Osteocyte (in vitro differentiated cells): ENCODE measurements around the gene BLZF1. TPM values are rescaled to one million over a fixed set of nuclear protein-coding genes. Genes with fewer than 3 reads are reported as not detected.

Source experiments
- DNase-seq: peaks from one replicate; pipeline ENCODE4 v3.0.0; 2021; ENCODE audit warnings: mixed read lengths; ENCODE audit not compliant: unreplicated experiment; ENCODE audit errors: extremely low spot score
- H3K27ac Mint-ChIP-seq: one replicate; pipeline ENCODE4 v1.8.0; 2021; ENCODE audit warnings: mild to moderate bottlenecking, mixed read lengths; ENCODE audit not compliant: unreplicated experiment
- H3K27me3 Mint-ChIP-seq: one replicate; pipeline ENCODE4 v1.8.0; 2021; ENCODE audit warnings: mixed read lengths; ENCODE audit not compliant: unreplicated experiment
- H3K36me3 Mint-ChIP-seq: one replicate; pipeline ENCODE4 v1.8.0; 2021; ENCODE audit warnings: mixed read lengths; ENCODE audit not compliant: unreplicated experiment
- H3K4me1 Mint-ChIP-seq: one replicate; pipeline ENCODE4 v1.8.0; 2021; ENCODE audit warnings: mixed read lengths; ENCODE audit not compliant: unreplicated experiment
- H3K4me3 Mint-ChIP-seq: one replicate; pipeline ENCODE4 v1.8.0; 2021; ENCODE audit warnings: mild to moderate bottlenecking, moderate library complexity, mixed read lengths; ENCODE audit not compliant: unreplicated experiment
- H3K9me3 Mint-ChIP-seq: one replicate; pipeline ENCODE4 v1.8.0; 2021; ENCODE audit warnings: mixed read lengths; ENCODE audit not compliant: unreplicated experiment
- total RNA-seq: library from RNA; stranded (reverse); gene quantifications from 2 replicates; pipeline ENCODE4 v1.2.1, GENCODE V29; 2021
- TF ChIP-seq, protein P1 (sequence below): fragments of 200-600 bp; sonication (generic); IDR thresholded peaks from 2 replicates; pipeline ENCODE4 v1.5.0; 2021; ENCODE audit warnings: antibody characterized with exemption, mild to moderate bottlenecking, moderate library complexity

BLZF1 gene
- total RNA-seq, 1 donor from 2014 or later: 22.4 TPM

DNA sequence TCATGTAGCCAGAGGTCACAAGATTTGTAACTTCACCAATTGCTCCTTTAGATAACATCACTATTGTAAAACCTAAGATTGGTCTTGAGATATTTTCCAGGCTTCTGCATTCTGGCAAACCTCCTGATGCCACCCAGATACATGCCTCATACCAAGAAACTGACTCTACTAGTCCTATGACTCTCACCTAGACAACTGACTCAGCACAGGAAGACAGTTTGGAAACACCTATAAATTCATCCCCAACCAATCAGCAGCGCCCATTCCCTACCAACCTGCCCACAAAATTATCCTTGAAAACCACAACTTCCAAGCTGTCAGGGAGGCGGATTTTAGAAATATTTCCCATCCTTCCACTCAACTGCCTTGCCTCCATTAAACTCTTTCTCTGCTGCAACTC, 3.0 kb upstream of the BLZF1 start:
- TF ChIP-seq, protein P1, sequence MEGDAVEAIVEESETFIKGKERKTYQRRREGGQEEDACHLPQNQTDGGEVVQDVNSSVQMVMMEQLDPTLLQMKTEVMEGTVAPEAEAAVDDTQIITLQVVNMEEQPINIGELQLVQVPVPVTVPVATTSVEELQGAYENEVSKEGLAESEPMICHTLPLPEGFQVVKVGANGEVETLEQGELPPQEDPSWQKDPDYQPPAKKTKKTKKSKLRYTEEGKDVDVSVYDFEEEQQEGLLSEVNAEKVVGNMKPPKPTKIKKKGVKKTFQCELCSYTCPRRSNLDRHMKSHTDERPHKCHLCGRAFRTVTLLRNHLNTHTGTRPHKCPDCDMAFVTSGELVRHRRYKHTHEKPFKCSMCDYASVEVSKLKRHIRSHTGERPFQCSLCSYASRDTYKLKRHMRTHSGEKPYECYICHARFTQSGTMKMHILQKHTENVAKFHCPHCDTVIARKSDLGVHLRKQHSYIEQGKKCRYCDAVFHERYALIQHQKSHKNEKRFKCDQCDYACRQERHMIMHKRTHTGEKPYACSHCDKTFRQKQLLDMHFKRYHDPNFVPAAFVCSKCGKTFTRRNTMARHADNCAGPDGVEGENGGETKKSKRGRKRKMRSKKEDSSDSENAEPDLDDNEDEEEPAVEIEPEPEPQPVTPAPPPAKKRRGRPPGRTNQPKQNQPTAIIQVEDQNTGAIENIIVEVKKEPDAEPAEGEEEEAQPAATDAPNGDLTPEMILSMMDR: no peak
- Mint-ChIP-seq H3K9me3 (no peaks in the 10 kb centered on the region), H3K27ac (no peak overlapping the region), H3K4me3 (no peak overlapping the region), H3K36me3 (peaks cover 4% of the 10 kb centered on the region), H3K27me3 (no peaks in the 10 kb centered on the region), H3K4me1 (peaks cover 28% of the 10 kb centered on the region)
- no peak for DNase-seq

DNA sequence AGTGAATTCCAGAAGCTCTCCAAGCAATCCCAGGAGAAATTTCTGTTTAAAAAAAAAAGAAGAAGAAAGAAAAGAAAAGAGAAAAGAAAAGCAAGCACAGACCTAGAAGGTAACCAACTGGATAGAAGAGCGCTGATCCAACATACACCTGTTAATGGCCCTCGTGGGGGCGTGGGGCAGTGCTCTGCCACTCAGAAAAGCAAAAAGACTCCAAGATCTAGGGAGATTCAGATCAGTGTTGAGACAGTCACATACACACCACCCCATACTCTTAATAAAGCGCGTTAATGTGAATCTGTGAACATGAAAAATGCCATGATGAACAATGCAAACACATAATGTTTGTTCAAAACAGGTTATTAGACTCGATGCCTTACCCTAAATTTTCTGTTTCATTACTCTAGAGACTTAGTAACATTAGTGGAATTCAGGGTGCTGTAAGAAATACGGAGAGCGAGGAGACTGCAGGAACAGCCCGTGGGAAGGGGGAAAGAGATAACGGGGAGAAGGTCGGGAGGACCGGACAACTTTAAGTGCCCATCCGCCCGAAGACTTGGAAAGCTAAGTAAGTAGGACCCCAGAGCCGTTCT, 804 bp upstream of the BLZF1 start:
- TF ChIP-seq, protein P1: no peak
- H3K4me3 Mint-ChIP-seq: no peak overlapping the region
- no peak overlapping the region for H3K27ac Mint-ChIP-seq
- H3K4me1 Mint-ChIP-seq: peaks cover 33% of the 10 kb centered on the region
- no peaks in the 10 kb centered on the region for H3K27me3 Mint-ChIP-seq
- no peak for DNase-seq
- H3K36me3 Mint-ChIP-seq: peaks cover 11% of the 10 kb centered on the region
- H3K9me3 Mint-ChIP-seq: no peaks in the 10 kb centered on the region

DNA sequence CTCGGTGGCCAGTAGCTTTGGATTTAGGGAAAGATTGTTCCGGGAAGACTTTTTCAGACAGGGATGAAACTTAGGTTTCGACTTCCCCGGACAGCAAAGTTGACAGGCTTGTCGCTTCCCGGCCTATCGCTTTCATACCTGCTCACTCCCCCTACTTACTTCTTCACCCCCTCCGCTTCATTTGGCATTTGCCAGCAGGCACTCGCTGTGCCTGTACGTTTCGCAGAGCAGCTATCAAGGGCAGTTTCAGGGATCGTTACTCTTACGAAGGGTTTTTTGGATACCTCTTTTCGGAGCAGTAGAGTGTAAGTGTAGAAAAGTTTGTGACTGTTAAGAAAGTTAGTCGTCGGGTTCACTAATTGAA, 393 bp downstream of the BLZF1 start:
- Mint-ChIP-seq H3K27me3 (no peaks in the 10 kb centered on the region), H3K9me3 (no peaks in the 10 kb centered on the region), H3K36me3 (peaks cover 14% of the 10 kb centered on the region), H3K4me1 (peaks cover 23% of the 10 kb centered on the region), H3K27ac (no peak overlapping the region), H3K4me3 (no peak overlapping the region)
- DNase-seq: no peak
- TF ChIP-seq, protein P1: no peak

DNA sequence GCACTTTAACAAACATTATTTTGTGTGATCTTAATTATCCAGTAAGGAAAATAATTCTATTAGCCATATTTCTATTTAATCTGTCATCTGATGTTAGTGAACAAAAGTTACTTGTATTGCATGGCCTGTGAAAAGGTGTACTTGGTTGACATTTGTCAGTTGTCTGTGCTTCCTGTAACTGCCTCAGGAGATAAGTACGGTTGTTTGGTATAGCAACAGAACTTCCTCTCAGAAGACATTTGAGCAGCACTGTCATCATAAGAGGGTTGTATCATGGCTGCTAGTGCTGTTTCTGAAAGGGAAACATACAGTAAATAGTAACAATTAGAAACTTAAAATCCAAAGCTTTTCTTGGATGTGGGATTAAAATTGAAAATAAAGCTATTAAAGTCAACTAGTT, 3.4 kb downstream of the BLZF1 start:
- no peak overlapping the region for H3K4me3 Mint-ChIP-seq

DNA sequence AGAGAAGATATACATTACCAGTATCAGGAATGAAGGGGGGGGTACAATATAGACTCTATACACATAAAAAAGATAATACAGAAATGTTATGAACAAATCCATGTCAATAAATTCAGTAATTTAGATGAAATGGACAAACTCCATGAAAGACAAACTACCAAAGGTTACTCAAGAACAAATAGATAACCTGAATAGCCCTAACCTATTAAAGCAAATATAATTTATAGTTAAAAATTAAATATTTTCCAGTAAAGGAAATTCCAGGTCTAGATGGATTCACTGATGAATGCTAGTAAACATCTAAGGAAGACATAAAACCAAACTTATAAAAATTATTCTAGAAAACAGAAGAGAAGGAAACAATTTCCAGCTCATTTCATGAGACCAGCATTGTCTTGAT, 13.2 kb downstream of the BLZF1 start:
- DNase-seq: no peak
- Mint-ChIP-seq H3K9me3 (no peaks in the 10 kb centered on the region), H3K4me1 (no peaks in the 10 kb centered on the region), H3K36me3 (peaks cover 39% of the 10 kb centered on the region), H3K4me3 (no peak overlapping the region), H3K27ac (no peak overlapping the region), H3K27me3 (no peaks in the 10 kb centered on the region)
- TF ChIP-seq, protein P1: no peak

More for the DNA sequence above, 3.4 kb downstream of the BLZF1 start:
- TF ChIP-seq, protein P1: no peak
- Mint-ChIP-seq H3K27me3 (no peaks in the 10 kb centered on the region), H3K4me1 (peaks cover 15% of the 10 kb centered on the region), H3K36me3 (peaks cover 16% of the 10 kb centered on the region), H3K27ac (no peak overlapping the region), H3K9me3 (no peaks in the 10 kb centered on the region)
- no peak for DNase-seq
